HEK293T (cell line): ENCODE data around the gene SSNA1.

Source experiments
- ARNT ChIP-seq: fragments of 450-650 bp; IDR thresholded peaks from 2 replicates; pipeline ENCODE4 v1.6.1; 2017; ENCODE audit warnings: mild to moderate bottlenecking
- BHLHE40 ChIP-seq: fragments of 450-650 bp; IDR thresholded peaks from 2 replicates; pipeline ENCODE4 v1.6.1; 2016; ENCODE audit warnings: mild to moderate bottlenecking, moderate library complexity, borderline replicate concordance
- ELF4 ChIP-seq: fragments of 450-650 bp; IDR thresholded peaks from 2 replicates; pipeline ENCODE4 v1.6.1; 2017; ENCODE audit warnings: antibody characterized with exemption
- FOXK2 ChIP-seq: fragments of 450-650 bp; IDR thresholded peaks from 2 replicates; pipeline ENCODE4 v1.6.1; 2016; ENCODE audit warnings: mild to moderate bottlenecking
- FOXM1 ChIP-seq: fragments of 450-650 bp; IDR thresholded peaks from 2 replicates; pipeline ENCODE4 v1.6.1; 2017; ENCODE audit warnings: mild to moderate bottlenecking, borderline replicate concordance
- HDGF ChIP-seq: fragments of 450-650 bp; IDR thresholded peaks from 2 replicates; pipeline ENCODE4 v1.6.1; 2017; ENCODE audit warnings: antibody characterized with exemption, borderline replicate concordance
- LEF1 ChIP-seq: fragments of 450-650 bp; IDR thresholded peaks from 2 replicates; pipeline ENCODE4 v1.6.1; 2017; ENCODE audit warnings: mild to moderate bottlenecking, borderline replicate concordance
- PKNOX1 ChIP-seq: fragments of 450-650 bp; IDR thresholded peaks from 2 replicates; pipeline ENCODE4 v1.6.1; 2016
- SP1 ChIP-seq: fragments of 450-650 bp; IDR thresholded peaks from 2 replicates; pipeline ENCODE4 v1.6.1; 2017
- SUZ12 ChIP-seq: fragments of 450-650 bp; IDR thresholded peaks from 2 replicates; pipeline ENCODE4 v1.6.1; 2016; ENCODE audit warnings: mild to moderate bottlenecking
- TARDBP ChIP-seq: fragments of 450-650 bp; IDR thresholded peaks from 2 replicates; pipeline ENCODE4 v1.6.1; 2016

- no peak for TF ChIP-seq SP1
- no peak for TF ChIP-seq PKNOX1
- TF ChIP-seq HDGF: no peak
- TF ChIP-seq FOXK2: no peak
- no peak for TF ChIP-seq TARDBP
- TF ChIP-seq ARNT: no peak
- TF ChIP-seq ELF4: no peak
- TF ChIP-seq LEF1: no peak
- TF ChIP-seq FOXM1: no peak
- TF ChIP-seq SUZ12: no peak
- no peak for TF ChIP-seq BHLHE40
Observed at GRCh38 chr9:137138722-137139467, 49.6 kb upstream of the SSNA1 start, which contains the start of gene GRIN1.
